Measurements from ENCODE around the gene TKFC.

DNA sequence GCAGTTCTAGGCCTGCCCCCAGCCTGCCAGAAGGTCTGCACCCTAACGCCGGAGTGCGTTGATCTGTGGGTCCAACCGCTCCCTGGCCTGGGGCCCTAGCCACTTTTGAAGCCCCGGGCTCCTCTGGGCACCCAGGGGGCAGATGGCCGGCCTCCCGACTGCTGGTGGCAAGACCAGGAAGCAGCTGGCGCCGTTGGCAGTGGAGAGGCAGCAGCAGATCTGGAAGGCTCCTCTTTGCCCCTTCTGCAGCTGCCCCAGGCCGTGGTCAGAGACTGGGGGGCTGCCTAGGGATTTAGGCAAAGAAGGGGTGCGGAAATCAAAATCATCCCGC, 37.5 kb upstream of the TKFC start:
- no peak for TF ChIP-seq CTCF (IDR thresholded peaks at IDR 0.05; ENCODE audit: poor library complexity)
- TF ChIP-seq EZH2 (IDR thresholded peaks at IDR 0.05; ENCODE audit: borderline replicate concordance) = no peak

Measured in hepatocyte (in vitro differentiated cells).